Middle frontal gyrus (tissue), 1 donor: ENCODE results near the gene MAGI2.

Experiments
- DNase-seq: peaks from one replicate; pipeline ENCODE4 v3.0.0-alpha.2; 2015; ENCODE audit warnings: low spot score; ENCODE audit errors: extremely low spot score

The MAGI2 gene

GRCh38 chr7:78066599-78066998 lies 1386.9 kb downstream of the MAGI2 start:
- DNase-seq: no peak

- DNase-seq: no peak
Measured at GRCh38 chr7:78063758-78064157, 1389.7 kb downstream of the MAGI2 start.

GRCh38 chr7:78062214-78062613 lies 1391.3 kb downstream of the MAGI2 start:
- no peak for DNase-seq

- DNase-seq: no peak
Measured at GRCh38 chr7:78057571-78057970, 1395.9 kb downstream of the MAGI2 start.

DNA sequence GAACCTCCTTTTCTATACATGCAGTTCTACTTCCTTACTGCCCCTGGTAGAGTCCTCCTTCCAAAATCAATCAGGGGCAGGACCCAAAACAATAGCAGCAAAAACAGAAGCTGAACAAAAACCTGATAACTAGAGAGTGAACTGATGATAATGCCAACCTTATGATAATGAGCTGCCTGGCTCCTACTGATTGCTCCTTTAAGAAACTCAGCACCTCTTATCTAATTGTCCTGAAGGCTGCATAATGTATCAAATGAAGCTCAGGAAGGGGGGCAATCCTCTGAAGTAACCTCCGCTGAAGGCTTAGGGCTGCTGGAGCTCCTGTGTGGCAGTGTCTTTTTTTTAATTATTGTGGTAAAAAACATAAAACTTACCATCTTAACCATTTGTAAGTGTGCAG lies 1397.9 kb downstream of the MAGI2 start:
- no peak for DNase-seq

- no peak for DNase-seq
Measured at GRCh38 chr7:78055001-78055573, 1398.4 kb downstream of the MAGI2 start.

DNA sequence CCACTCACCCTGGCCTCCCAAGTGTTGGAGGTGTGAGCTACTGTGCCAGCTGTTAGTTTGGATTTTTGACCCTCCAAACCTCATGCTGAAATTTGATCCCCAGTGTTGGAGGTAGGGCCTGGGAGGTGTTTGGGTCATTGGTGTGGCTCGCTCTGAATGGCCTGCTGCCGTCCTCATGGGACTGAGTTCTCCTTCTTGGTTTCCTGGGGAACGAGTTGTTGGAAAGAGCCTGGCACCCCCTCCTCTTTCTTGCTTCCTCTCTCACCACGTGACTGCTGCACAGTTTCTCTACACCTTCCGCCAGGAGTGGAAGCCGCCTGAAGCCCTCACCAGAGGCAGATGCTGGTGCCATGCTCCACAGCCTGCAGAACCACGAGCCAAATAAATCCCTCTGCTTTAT lies 1401.4 kb downstream of the MAGI2 start:
- DNase-seq: no peak

DNA sequence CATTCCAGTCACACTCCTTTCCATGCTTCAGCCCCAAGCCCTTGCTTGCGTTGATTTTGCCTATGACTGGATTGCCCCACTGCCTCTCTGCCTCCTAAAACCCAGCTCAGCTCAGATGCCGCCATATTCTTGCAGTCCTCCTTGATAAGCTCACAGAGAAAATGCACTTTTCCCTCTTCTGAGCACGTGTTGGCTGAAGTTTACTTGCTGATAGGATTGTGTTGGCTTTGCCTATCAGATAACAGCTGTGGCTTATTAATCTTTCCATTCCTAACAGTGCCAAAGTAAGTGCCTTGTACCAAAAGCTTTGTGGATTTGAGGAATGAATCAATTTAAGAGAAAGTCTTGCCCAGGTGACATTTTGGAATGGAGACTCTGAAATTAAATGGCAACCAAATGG lies 1405.7 kb downstream of the MAGI2 start:
- no peak for DNase-seq

- DNase-seq: no peak
Measured at GRCh38 chr7:78043159-78043558, 1410.3 kb downstream of the MAGI2 start.

GRCh38 chr7:78041423-78041822 lies 1412.0 kb downstream of the MAGI2 start:
- DNase-seq: no peak

DNA sequence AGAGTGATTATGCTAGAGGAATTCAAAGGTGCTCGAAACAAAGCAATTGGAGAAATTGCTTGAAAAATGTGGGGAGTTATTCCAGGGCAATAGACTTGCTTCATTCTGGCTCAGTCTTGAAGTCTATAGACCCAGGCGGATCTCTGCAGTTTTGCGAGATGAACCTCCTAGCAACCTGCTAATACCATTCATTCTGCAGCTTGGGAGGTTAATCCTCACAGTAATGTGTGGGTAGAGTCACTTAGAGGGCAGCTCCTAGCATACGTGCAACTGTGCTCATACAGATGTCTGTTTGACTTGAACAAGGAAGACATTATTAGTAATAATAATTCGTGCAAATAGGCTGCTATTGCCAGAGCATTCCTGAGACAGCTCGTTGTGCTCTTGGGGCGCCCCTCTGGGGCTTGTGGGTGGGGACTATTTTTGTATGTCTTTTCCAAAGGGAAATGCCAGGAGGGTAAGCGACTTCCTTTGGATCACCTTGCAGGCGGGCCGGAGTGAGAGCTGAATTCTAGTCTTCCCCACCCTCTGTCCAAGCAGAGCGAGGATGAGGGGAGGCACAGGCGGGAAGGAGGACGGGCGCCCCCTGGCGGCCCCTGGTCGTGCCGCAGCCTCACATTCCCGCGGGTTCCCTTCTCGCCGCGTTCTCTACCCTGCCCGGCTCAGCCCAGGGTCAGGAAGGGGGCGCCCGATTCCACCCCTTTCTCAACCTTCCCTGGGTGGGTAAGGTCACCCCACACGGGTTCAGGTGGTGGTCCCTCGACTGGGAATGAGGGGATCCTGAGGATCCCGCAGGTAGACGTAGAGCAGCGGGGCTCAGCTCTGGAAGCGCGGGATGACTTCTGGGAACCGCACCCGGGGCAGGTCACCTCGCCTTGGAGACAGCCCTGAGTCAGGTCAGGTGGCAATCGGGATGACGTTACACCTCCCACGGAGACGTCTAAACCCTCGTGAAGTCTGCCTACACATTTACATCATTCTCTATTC lies 1413.4 kb downstream of the MAGI2 start:
- no peak for DNase-seq

DNA sequence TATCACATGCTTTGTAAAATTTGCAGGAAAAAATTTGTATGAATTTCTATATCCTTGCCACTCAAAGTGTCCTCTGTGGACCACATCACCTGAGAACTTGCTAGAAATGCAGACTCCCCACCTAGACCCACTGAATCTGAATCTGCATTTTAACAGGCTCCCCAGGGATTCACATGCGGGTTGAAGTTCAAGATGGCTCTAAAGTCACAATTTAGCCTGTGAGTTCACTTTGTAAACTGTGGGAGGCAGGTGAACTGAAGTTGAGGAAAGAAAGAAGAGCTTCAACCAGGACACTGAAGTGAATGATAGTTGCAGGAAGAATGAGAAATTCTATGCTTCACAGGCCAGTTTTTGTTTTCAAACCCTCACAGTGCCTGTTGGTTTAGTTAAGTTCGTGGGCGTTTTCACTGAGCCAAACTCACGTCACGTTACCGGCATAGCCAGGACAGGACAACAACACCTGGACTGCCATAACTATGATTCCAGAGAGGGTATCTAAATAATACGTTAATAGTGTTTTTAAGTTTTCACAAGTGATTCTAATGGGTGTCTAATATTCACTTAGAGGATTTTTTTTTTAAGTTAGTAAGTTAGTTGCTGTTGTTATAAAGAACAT lies 1414.9 kb downstream of the MAGI2 start:
- DNase-seq: no peak

- no peak for DNase-seq
Measured at GRCh38 chr7:78037603-78038002, 1415.9 kb downstream of the MAGI2 start.

DNA sequence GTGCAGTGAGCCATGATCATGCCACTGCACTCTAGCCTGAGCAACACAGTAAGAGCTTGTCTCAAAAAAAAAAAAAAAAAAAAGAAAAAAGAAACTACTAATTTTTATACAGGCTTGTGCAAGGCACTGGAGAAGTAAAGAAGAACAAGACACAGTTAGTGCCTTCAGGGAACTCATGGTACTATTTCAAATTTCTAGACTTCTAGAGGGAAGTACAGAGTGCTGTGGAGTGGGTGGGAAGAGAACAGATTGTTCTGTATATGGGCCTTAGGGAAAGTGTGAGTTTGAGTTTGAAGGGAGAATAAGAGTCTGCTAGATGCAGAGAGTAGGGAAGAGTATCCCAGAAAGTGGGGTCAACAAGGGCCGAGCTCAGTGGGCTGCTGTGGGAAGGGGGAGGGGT lies 1420.1 kb downstream of the MAGI2 start:
- DNase-seq: no peak

DNA sequence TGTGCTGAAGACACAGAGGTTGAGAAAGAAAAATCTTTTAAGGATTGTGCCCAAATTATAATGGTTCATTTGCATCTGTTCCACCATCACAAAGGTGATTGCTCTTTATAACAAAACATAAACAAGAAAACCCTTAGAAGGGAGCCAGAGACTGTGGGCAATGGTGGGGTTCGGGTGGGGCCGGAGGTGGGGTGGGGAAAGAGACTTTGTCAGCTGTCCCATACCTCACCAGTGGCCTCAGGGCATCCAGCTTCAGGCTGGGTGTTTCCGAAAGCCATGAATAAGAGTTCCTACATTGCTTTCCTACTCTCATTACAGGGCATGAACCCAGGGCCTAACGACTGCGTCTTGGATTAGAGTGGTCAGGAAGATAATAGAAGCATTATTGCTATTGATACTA lies 1427.0 kb downstream of the MAGI2 start:
- DNase-seq: no peak

- no peak for DNase-seq
Measured at GRCh38 chr7:78024591-78024990, 1428.9 kb downstream of the MAGI2 start.

GRCh38 chr7:78023191-78023590 lies 1430.3 kb downstream of the MAGI2 start:
- no peak for DNase-seq

GRCh38 chr7:78022165-78022564 lies 1431.3 kb downstream of the MAGI2 start:
- no peak for DNase-seq

DNA sequence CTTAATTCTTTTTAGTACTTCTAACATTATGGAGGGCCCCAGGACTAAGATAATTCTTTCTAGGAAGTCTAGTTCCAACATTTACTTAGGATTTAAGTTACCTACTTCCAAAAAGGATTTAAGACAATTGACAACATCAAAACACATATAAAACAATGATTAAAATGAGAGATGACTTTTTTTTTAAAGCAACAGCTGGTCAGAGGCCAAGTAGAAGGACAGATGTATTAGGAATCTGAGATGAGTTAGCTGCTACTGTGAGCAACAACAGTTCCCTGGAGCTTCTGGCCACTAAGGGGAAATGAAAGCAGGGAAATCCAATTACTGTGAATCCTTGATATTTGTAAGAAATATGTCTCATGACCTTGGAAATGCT lies 1432.6 kb downstream of the MAGI2 start:
- no peak for DNase-seq

GRCh38 chr7:78020136-78020873 lies 1433.2 kb downstream of the MAGI2 start:
- peak; percentile 69 for DNase-seq

- DNase-seq: peak; percentile 39
Measured at GRCh38 chr7:78019447-78020135, 1433.9 kb downstream of the MAGI2 start.
